Camera-type eye (tissue), 1 donor: Measurements from ENCODE around the gene STAB2. TPM values are rescaled to one million over a fixed set of nuclear protein-coding genes. Genes with fewer than 3 reads are reported as not detected.

Experiments used
- total RNA-seq: library from RNA; depleted of rRNA; stranded (reverse); fragments of >200 nt; gene quantifications from one replicate; pipeline ENCODE4 v1.2.3, GENCODE V29; 2014

Gene STAB2, protein sequence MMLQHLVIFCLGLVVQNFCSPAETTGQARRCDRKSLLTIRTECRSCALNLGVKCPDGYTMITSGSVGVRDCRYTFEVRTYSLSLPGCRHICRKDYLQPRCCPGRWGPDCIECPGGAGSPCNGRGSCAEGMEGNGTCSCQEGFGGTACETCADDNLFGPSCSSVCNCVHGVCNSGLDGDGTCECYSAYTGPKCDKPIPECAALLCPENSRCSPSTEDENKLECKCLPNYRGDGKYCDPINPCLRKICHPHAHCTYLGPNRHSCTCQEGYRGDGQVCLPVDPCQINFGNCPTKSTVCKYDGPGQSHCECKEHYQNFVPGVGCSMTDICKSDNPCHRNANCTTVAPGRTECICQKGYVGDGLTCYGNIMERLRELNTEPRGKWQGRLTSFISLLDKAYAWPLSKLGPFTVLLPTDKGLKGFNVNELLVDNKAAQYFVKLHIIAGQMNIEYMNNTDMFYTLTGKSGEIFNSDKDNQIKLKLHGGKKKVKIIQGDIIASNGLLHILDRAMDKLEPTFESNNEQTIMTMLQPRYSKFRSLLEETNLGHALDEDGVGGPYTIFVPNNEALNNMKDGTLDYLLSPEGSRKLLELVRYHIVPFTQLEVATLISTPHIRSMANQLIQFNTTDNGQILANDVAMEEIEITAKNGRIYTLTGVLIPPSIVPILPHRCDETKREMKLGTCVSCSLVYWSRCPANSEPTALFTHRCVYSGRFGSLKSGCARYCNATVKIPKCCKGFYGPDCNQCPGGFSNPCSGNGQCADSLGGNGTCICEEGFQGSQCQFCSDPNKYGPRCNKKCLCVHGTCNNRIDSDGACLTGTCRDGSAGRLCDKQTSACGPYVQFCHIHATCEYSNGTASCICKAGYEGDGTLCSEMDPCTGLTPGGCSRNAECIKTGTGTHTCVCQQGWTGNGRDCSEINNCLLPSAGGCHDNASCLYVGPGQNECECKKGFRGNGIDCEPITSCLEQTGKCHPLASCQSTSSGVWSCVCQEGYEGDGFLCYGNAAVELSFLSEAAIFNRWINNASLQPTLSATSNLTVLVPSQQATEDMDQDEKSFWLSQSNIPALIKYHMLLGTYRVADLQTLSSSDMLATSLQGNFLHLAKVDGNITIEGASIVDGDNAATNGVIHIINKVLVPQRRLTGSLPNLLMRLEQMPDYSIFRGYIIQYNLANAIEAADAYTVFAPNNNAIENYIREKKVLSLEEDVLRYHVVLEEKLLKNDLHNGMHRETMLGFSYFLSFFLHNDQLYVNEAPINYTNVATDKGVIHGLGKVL (N-terminal part only)
- total RNA-seq, result 1.3 TPM

GRCh38 chr12:103586791-103587370 lies at the start of gene STAB2:
TSS of gene STAB2 (plus strand) at chr12:103587273. CDS start at chr12:103587477, 204 bp downstream.

Other genes with a start within 250 kb of the STAB2 start
- gene C12orf42, start 91.3 kb upstream of the STAB2 start, total RNA-seq, result 1.2 TPM